HG03196 (cell line): ENCODE measurements around the gene CDH23.

Source experiments
- ATAC-seq: cut with Tn5 transposase; IDR thresholded peaks from one replicate; pipeline ENCODE4 v1.9.1; 2021; ENCODE audit not compliant: unreplicated experiment

CDH23 gene

GRCh38 chr10:71368643-71369042 is 28.1 kb upstream of the CDH23 start:
- ATAC-seq = no peak

- no peak for ATAC-seq
Measured at GRCh38 chr10:71369602-71370001, 27.1 kb upstream of the CDH23 start.

GRCh38 chr10:71370031-71370430 is 26.7 kb upstream of the CDH23 start:
- ATAC-seq = no peak

GRCh38 chr10:71371750-71372166 is 25.0 kb upstream of the CDH23 start:
- peak; percentile 38 for ATAC-seq

- peak; percentile 43 for ATAC-seq
Measured at GRCh38 chr10:71372882-71373495, 23.7 kb upstream of the CDH23 start.

GRCh38 chr10:71374481-71375233 is 22.1 kb upstream of the CDH23 start:
- ATAC-seq = no peak

- ATAC-seq = no peak
Measured at GRCh38 chr10:71375952-71376351, 20.8 kb upstream of the CDH23 start.

GRCh38 chr10:71378336-71379117 is 18.2 kb upstream of the CDH23 start:
- no peak for ATAC-seq

- ATAC-seq = no peak
Measured at GRCh38 chr10:71379118-71379766, 17.5 kb upstream of the CDH23 start.

- no peak for ATAC-seq
Measured at GRCh38 chr10:71380841-71381240, 15.9 kb upstream of the CDH23 start.

- ATAC-seq = no peak
Measured at GRCh38 chr10:71381611-71382010, 15.1 kb upstream of the CDH23 start.

GRCh38 chr10:71382028-71382427 is 14.7 kb upstream of the CDH23 start:
- no peak for ATAC-seq

- ATAC-seq = no peak
Measured at GRCh38 chr10:71382757-71383156, 14.0 kb upstream of the CDH23 start.

GRCh38 chr10:71383972-71384687 is 12.6 kb upstream of the CDH23 start:
- no peak for ATAC-seq

- no peak for ATAC-seq
Measured at GRCh38 chr10:71388171-71388570, 8.5 kb upstream of the CDH23 start.

GRCh38 chr10:71388583-71389310 is 8.0 kb upstream of the CDH23 start:
- no peak for ATAC-seq

- no peak for ATAC-seq
Measured at GRCh38 chr10:71389768-71390460, 6.8 kb upstream of the CDH23 start.

- no peak for ATAC-seq
Measured at GRCh38 chr10:71390461-71390835, 6.3 kb upstream of the CDH23 start.

GRCh38 chr10:71390921-71391690 is 5.6 kb upstream of the CDH23 start:
- no peak for ATAC-seq
